Measurements from ENCODE around the gene APH1A. TPM values are rescaled to one million over a fixed set of nuclear protein-coding genes. Genes with fewer than 3 reads are reported as not detected.
A peak's percentile ranks its signal among the peaks of the same experiment; 100 is the strongest.

The APH1A gene
- total and polyA plus RNA-seq, 2 of the 13 experiments (the other 11 are each of a cell fraction or from before 2014, with no cell fraction given): 114 to 130 TPM

GRCh38 chr1:150257624-150258585, 10.9 kb downstream of the APH1A start, which contains the start of gene CA14 (continued):
- TF ChIP-seq HOXA3 (CRISPR knock-in tag; IDR thresholded peaks at IDR 0.05) (no peak), ZNF788 (CRISPR knock-in tag; IDR thresholded peaks at IDR 0.05; ENCODE audit: borderline replicate concordance) (no peak), ZNF629 (CRISPR knock-in tag; conservative IDR thresholded peaks at IDR 0.05) (no peak), ZNF891 (CRISPR knock-in tag; IDR thresholded peaks at IDR 0.05) (no peak), GPN1 (CRISPR knock-in tag; IDR thresholded peaks at IDR 0.05; ENCODE audit: borderline replicate concordance) (no peak), KIAA2018 (CRISPR knock-in tag; IDR thresholded peaks at IDR 0.05; ENCODE audit: borderline replicate concordance) (no peak), ARHGAP35 (CRISPR knock-in tag; IDR thresholded peaks at IDR 0.05; ENCODE audit: borderline replicate concordance) (no peak), ZNF773 (CRISPR knock-in tag; IDR thresholded peaks at IDR 0.05; ENCODE audit: borderline replicate concordance) (no peak), MTF1 (CRISPR knock-in tag; IDR thresholded peaks at IDR 0.05) (no peak), ZNF441 (CRISPR knock-in tag; IDR thresholded peaks at IDR 0.05; ENCODE audit: borderline replicate concordance) (0 out of 2 replicates have a peak, but pooled peaks have one; percentile 11), KAT7 (CRISPR knock-in tag; IDR thresholded peaks at IDR 0.05; ENCODE audit: borderline replicate concordance) (no peak), ZNF260 (CRISPR knock-in tag; IDR thresholded peaks at IDR 0.05; ENCODE audit: borderline replicate concordance, low read depth) (no peak), ZNF230 (CRISPR knock-in tag; IDR thresholded peaks at IDR 0.05) (0 out of 2 replicates have a peak, but pooled peaks have one; percentile 77), SYNCRIP (IDR thresholded peaks at IDR 0.05; ENCODE audit: insufficient read depth, low read depth, low read length) (no peak)
- TF ChIP-seq, protein P1, sequence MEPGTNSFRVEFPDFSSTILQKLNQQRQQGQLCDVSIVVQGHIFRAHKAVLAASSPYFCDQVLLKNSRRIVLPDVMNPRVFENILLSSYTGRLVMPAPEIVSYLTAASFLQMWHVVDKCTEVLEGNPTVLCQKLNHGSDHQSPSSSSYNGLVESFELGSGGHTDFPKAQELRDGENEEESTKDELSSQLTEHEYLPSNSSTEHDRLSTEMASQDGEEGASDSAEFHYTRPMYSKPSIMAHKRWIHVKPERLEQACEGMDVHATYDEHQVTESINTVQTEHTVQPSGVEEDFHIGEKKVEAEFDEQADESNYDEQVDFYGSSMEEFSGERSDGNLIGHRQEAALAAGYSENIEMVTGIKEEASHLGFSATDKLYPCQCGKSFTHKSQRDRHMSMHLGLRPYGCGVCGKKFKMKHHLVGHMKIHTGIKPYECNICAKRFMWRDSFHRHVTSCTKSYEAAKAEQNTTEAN (CRISPR knock-in tag; conservative IDR thresholded peaks at IDR 0.05): peak; percentile 56; the same call in 1 of the 2 replicates
- TF ChIP-seq, protein P2, sequence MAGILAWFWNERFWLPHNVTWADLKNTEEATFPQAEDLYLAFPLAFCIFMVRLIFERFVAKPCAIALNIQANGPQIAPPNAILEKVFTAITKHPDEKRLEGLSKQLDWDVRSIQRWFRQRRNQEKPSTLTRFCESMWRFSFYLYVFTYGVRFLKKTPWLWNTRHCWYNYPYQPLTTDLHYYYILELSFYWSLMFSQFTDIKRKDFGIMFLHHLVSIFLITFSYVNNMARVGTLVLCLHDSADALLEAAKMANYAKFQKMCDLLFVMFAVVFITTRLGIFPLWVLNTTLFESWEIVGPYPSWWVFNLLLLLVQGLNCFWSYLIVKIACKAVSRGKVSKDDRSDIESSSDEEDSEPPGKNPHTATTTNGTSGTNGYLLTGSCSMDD (CRISPR knock-in tag; IDR thresholded peaks at IDR 0.05): no peak
- TF ChIP-seq, protein P3, sequence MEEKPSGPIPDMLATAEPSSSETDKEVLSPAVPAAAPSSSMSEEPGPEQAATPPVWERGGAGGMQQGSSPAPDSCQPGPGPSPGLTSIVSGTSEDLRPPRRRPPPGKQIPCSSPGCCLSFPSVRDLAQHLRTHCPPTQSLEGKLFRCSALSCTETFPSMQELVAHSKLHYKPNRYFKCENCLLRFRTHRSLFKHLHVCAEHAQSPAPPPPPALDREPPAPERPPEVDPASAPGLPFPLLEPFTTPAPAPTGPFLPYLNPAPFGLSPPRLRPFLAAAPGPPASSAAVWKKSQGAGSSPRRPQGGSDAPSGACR (CRISPR knock-in tag; IDR thresholded peaks at IDR 0.05): no peak

All from HepG2 (cell line).